GM15510 (cell line): ENCODE results near the gene NOP56.

Source experiments
- POLR2A ChIP-seq: IDR thresholded peaks from 3 replicates; pipeline ENCODE4 v1.6.1; 2011; ENCODE audit warnings: borderline replicate concordance; ENCODE audit not compliant: insufficient read length; ENCODE audit errors: extremely low read depth

NOP56 gene

DNA sequence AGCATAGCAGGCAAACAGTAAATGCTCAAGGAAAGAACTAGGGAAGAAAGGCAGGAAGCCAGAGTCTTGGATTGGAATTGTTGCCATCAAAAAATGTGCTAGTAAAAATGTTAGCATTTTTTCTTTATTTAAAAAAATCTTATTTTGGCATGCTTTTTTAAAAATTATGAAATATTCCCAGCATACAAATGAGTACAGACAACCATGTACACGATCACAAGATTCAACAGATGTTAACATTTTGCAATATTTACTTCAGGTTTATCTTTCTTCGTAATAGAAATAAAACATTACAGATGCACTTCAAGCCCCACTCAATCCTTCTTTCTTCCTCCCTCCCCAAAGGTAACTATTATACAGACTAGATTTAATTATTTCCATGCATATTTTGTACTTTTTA lies 27.4 kb upstream of the NOP56 start:
- no peak for TF ChIP-seq POLR2A

DNA sequence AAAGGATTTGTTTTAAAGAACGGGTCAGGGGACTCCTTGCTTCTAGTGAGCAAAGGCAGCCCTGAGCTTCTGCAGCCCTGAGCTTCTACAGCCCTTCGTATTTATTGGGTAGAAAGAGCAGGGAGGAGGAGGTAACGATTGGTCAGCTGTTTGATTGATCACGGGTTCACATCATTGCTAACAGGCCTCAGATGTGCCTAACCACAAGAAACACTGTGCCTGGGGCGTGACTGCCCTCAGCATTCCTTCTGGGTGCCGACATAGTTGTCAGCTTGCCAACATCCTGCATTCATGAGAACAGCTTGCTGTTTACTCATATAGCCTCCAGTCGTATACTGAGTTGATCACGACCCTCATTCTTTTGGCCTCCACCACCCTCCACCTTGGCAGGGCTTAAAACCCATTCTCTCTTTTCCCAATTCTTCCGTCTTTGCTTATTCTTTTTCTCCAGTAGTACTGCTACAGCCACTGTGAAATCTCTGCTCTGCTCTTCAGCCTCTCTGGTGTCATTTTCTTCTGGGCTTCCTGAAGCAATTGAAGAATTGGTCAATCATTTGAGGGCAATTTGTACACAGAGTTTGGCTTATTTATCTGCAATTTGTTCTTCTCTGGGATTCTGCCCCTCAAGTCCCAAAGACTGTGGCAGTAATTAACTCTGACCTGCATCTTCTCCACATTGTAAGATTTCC lies 25.4 kb upstream of the NOP56 start:
- TF ChIP-seq POLR2A: no peak

DNA sequence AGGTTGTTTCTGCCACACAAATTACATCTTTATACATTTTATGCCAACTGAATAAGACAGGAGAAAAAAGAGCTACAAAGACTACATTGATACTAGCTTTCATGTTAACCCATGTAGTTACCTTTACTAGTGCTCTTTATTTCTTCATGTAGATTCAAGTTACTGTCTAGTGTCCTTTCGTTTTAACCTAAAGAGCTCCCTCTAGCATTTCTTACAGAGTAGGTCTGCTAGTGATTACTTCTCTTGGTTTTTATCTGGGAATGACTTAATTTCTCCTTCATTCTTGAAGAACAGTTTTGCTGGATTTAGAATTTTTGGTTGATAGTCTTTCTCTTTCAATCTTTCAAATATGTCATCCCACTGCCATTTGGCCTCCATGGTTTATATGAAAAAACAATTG lies 21.2 kb upstream of the NOP56 start:
- TF ChIP-seq POLR2A: no peak

DNA sequence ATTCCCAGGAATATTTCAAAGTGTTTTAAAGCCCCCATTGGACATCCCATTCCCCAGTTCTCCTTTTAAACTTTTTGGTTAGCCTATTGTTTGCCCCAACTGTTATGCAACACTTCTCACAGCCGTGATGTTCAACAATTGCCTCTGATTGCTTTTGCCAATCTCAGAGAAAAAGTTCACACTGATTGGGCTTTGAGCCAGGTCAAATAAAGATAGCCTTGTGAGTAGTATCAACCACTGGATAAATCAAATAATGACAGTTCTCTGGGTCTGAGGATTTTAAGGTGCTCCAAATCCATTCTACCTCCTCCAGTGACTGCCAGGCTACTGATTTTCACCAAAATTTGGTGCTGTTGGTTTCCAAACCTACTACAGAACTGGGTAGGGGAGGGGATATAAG lies 19.1 kb upstream of the NOP56 start:
- no peak for TF ChIP-seq POLR2A

DNA sequence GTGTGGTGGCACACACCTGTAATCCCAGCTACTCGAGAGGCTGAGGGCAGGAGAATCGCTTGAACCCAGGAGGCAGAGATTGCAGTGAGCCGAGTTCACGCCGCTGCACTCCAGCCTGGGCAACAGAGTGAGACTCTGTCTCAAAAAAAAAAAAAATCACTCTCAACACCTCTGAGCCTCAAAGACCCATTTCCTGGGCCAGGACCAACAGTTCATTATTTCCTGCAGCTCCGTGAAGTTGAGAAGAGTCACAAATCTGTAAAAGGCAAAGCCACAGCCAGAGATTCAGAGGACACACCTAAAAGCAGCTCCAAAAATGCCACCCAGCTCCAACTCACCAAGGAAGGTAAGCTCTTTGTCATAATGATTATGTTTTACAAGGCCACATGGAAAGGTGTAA lies 15.2 kb upstream of the NOP56 start:
- no peak for TF ChIP-seq POLR2A

DNA sequence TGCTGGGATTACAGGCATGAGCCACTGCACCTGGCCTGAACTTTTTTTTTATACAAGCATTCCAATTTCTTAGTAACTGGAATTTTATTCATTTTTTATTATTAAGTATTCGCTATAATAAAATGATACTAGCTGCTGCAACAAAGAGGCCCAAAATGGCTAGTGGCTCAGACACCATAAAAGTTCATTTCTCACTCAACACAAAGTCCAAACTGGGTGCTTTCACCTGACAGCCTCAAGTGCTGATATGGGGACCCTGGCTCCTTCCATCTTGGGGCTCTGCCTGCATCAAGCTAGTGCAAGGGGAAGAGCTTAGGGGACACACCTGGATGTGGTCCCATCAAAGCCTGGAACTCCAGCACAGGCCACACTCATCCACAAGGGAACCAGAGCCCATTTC lies 12.2 kb upstream of the NOP56 start:
- TF ChIP-seq POLR2A: no peak

DNA sequence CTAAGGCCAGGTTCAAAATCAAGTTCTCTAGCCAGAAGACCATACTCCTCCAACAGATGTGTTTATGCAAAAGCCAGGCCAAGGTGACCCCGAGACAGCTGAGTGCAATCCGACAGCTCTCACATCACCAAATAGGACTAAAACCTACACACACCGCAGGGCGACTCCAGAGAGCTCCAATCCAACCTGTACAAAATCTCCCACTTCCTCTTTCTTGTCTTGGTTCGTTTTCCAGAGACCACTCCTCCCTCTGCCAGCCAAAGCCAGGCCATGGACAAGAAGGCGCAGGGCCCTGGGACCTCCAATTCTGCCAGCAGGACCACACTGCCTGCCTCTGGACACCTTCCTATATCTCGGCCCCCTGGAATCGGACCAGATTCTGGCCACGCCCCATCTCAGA lies 11.5 kb upstream of the NOP56 start:
- TF ChIP-seq POLR2A: no peak

DNA sequence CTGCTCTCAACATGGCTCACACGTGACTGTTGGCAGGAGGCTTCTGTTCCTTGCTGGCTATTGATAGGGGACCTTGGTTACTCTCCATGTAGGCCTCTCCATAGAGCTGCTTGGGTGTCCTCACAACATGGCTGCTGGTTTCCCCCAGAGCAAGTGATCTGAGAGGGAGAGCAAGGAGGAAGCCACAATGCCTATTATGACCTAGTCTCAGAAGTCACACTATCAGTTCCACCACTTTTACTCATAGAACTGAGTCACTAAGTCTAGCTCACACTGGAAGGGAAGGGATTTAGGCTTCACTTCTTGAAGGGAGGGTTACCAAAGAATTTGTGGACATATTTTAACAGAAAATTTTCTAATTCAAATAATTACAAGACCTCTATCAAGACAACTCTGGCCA lies 8.7 kb upstream of the NOP56 start:
- TF ChIP-seq POLR2A: no peak

DNA sequence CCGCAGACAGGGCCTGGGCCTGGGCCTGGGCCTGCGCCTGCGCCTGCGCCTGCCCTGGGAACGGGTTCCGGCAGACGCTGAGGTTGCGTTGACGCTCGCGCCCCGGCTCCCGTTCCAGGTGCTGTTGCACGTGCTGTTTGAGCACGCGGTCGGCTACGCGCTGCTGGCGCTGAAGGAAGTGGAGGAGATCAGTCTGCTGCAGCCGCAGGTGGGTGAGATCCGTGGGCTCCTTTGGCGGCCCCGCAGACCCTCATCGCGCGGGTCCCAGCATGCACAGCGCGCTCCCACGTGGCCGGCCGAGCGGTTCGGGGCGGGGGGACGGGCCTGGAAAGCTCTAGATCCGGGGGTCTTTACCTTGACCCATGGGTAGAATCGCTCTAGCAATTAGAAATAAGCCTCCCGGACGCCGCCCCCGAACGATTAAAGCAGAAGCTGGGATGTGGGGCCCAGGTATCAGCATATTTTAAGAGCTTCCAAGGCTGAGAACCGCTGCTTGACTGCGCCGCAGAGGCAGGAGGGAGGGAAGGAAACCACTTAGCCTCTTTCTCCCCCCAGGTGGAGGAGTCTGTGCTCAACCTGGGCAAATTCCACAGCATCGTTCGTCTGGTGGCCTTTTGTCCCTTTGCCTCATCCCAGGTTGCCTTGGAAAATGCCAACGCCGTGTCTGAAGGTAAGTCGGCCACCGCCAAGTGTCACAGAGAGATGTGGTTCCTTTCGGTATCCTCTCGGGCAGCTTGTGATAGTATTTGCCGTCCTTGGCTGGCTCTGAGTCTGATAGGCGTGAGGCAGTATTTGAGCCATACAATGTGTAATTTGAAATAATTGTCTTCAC lies 508 bp downstream of the NOP56 start:
- peak; percentile 16 for TF ChIP-seq POLR2A

DNA sequence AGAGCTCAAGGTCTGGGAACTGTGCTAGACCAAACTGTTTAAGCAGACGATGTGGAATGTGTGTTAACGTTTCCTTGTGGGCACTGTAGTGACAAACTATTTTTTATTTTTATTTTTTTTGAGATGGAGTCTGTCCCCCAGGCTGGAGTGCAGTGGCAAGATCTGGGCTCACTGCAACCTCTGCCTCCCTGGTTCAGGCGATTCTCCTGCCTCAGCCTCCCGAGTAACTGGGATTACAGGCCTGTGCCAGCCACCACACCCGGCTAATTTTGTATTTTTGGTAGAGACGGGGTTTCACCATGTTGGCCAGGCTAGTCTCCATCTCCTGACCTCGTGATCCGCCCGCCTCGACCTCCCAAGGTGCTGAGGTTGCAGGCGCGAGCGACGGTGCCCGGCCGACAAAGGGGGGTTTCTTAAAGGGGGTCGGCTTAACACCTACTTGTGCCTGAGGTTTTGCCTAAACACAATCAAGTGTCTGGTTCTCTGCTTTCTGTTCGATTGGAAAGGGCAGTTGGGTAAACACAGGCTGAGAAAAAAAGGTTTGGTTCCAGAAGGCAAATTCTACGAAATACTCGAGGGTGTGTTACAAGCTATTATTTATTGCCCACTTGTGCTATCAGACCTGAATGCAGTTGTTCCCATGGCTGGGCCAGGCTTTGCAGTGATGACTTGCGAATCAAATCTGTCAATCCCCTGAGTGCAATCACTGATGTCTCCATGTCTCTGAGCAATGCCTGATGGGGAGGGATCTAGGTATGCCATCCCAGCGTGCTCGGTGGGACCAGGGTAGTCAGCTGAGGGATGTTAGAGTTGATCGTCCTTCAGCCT lies 1.3 kb downstream of the NOP56 start:
- no peak for TF ChIP-seq POLR2A

DNA sequence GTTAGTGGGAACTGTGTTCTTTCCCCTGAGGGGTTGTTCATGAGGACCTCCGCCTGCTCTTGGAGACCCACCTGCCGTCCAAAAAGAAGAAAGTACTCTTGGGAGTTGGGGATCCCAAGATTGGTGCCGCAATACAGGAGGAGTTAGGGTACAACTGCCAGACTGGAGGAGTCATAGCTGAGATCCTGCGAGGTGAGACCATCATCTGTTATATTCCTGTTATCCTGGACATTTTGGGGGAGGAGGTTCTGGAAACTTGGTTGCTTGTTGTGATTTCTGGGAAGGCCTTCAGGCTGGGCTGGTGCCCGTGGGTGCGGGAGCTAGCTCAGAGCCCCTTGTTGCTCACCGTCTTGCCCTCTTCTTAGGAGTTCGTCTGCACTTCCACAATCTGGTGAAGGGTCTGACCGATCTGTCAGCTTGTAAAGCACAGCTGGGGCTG lies 2.0 kb downstream of the NOP56 start:
- no peak for TF ChIP-seq POLR2A

DNA sequence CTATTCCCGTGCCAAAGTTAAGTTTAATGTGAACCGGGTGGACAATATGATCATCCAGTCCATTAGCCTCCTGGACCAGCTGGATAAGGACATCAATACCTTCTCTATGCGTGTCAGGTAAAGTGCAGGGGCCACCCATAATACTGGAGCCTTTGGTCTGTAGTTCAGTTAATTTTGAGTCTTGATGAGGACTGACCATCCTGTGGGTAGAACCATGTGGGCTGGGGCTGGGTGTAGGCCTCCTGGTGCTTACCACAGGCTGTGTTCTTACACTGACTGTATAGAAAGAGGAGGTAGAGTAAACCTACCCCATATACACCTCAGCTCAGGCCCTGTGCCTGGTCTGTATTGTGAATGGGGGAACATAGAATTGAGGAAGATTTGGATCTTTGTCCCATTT lies 2.4 kb downstream of the NOP56 start:
- no peak for TF ChIP-seq POLR2A

DNA sequence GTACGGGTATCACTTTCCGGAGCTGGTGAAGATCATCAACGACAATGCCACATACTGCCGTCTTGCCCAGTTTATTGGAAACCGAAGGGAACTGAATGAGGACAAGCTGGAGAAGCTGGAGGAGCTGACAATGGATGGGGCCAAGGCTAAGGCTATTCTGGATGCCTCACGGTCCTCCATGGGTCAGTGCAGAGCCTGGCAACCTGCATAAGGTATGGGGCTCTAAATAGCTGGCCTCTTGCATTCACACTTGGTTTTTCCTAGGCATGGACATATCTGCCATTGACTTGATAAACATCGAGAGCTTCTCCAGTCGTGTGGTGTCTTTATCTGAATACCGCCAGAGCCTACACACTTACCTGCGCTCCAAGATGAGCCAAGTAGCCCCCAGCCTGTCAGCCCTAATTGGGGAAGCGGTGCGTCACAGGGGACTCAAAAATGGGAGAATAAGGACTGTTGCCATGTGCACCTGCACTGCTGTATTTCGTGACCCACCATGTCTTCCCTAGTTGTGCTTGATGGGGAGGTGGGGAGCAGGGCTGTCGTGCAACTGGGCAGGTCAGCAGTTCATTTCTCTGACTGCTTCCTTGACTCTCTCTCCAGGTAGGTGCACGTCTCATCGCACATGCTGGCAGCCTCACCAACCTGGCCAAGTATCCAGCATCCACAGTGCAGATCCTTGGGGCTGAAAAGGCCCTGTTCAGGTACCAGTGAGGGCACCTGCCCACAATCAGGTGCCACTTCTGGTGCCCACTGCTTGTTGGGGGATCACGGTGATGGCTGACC lies 3.1 kb downstream of the NOP56 start:
- TF ChIP-seq POLR2A: no peak

DNA sequence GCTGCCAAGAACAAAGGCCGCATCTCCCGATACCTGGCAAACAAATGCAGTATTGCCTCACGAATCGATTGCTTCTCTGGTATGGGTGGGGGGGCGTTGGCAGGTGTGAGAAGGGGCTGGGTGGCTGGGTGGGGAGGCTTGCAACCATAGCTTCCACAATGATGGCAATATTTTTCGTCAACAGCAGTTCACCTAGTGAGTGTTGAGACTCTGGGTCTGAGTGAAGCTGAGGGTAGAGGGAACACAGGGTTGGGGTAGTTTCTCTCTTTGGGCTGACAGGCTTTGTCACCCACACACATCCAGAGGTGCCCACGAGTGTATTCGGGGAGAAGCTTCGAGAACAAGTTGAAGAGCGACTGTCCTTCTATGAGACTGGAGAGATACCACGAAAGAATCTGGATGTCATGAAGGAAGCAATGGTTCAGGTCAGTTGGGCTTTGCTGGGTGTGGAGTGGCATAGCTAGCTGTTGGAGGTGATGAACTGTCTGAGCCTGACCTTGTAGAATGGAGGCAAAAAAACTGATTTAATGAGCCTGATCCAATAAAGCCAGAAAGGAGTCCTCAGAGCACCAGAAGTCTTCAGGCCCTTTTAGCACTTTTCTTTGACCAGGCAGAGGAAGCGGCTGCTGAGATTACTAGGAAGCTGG lies 4.2 kb downstream of the NOP56 start:
- no peak for TF ChIP-seq POLR2A
